SK-N-SH (cell line): ENCODE data around the gene HEMGN. TPM values are rescaled to one million over a fixed set of nuclear protein-coding genes. Genes with fewer than 3 reads are reported as not detected.

Experiments
- CTCF ChIA-PET: fragments of 300-600, 350-600 bp; formaldehyde crosslinking; extraction: SDS; loops from one replicate; lab custom pipeline; 2021; lab: Yijun Ruan, JAX
- POLR2A ChIA-PET: fragments of 350-600 bp; sonication (Branson Sonifier 250); formaldehyde crosslinking; extraction: SDS; loops from one replicate; lab custom pipeline; 2020; ENCODE audit warnings: antibody characterized with exemption, inconsistent platforms; lab: Yijun Ruan, JAX
- DNase-seq: peaks from one replicate; pipeline ENCODE4 v3.0.0; 2012
- H2AFZ ChIP-seq: fragments of 200-600 bp; sonication (generic); 2 replicates; pipeline ENCODE4 v1.8.1; 2016; ENCODE audit warnings: antibody characterized with exemption, mild to moderate bottlenecking, low read depth
- H3F3A ChIP-seq: fragments of 200-600 bp; sonication (generic); replicated peaks from 2 replicates; pipeline ENCODE3; 2016; ENCODE audit warnings: antibody characterized with exemption, mild to moderate bottlenecking; ENCODE audit not compliant: insufficient read depth
- H3K27ac ChIP-seq, 2 experiments: fragments of 200-500 bp in 1 of 2; fragments of 200-600 bp in 1 of 2; sonication (Bioruptor generic) in 1 of 2; sonication (generic), shearing (Covaris generic) in 1 of 2; 2 replicates each; pipeline versions ENCODE4 v1.5.1 to v1.6.1; 2014 to 2016; ENCODE audit warnings: low read depth in 2 of 2, inconsistent platforms in 1 of 2, low read length in 1 of 2, mild to moderate bottlenecking in 1 of 2, mixed read lengths in 1 of 2
- H3K27me3 ChIP-seq: fragments of 200-600 bp; sonication (generic), shearing (Covaris generic); 2 replicates; pipeline ENCODE4 v1.6.1; 2016; ENCODE audit warnings: mixed run types; ENCODE audit not compliant: insufficient read depth
- H3K36me3 ChIP-seq, 2 experiments: fragments of 200-500 bp in 1 of 2; fragments of 200-600 bp in 1 of 2; sonication (Bioruptor generic) in 1 of 2; sonication (generic) in 1 of 2; replicated peaks in 1 of 2; 2 replicates each; pipeline versions ENCODE3 to v1.5.1; 2014 to 2016; ENCODE audit warnings: low read length in 1 of 2, mild to moderate bottlenecking in 1 of 2; ENCODE audit not compliant: insufficient read depth in 2 of 2, control insufficient read depth in 1 of 2
- H3K4me1 ChIP-seq, 2 experiments: fragments of 200-500 bp in 1 of 2; fragments of 200-600 bp in 1 of 2; sonication (Bioruptor generic) in 1 of 2; sonication (generic), shearing (Covaris generic) in 1 of 2; 2 replicates each; pipeline versions ENCODE4 v1.5.1 to v1.6.1; 2014 to 2016; ENCODE audit warnings: low read depth in 1 of 2, low read length in 1 of 2, mixed run types in 1 of 2; ENCODE audit not compliant: insufficient read depth in 2 of 2, control insufficient read depth in 1 of 2
- H3K4me2 ChIP-seq: fragments of 200-600 bp; sonication (generic), shearing (Covaris generic); 2 replicates; pipeline ENCODE4 v1.6.1; 2017; ENCODE audit warnings: mixed run types
- H3K4me3 ChIP-seq, 2 experiments: fragments of 200-500 bp in 1 of 2; fragments of 200-600 bp in 1 of 2; sonication (Bioruptor generic) in 1 of 2; sonication (generic), shearing (Covaris generic) in 1 of 2; 2 replicates each; pipeline versions ENCODE4 v1.5.1 to v1.8.1; 2014 to 2016; ENCODE audit warnings: low read depth in 2 of 2, inconsistent platforms in 1 of 2, low read length in 1 of 2, mild to moderate bottlenecking in 1 of 2, mixed read lengths in 1 of 2, moderate library complexity in 1 of 2
- H3K79me2 ChIP-seq: fragments of 200-600 bp; sonication (generic); 2 replicates; pipeline ENCODE4 v1.8.1; 2017; ENCODE audit warnings: mild to moderate bottlenecking; ENCODE audit not compliant: insufficient read depth
- H3K9ac ChIP-seq: fragments of 200-600 bp; sonication (generic); 2 replicates; pipeline ENCODE4 v1.6.1; 2017; ENCODE audit warnings: mixed run types
- H3K9me2 ChIP-seq: fragments of 200-600 bp; sonication (generic); 2 replicates; pipeline ENCODE4 v1.6.1; 2017; ENCODE audit warnings: mixed run types
- H3K9me3 ChIP-seq: fragments of 200-600 bp; sonication (generic); 2 replicates; pipeline ENCODE4 v1.6.1; 2017; ENCODE audit warnings: mixed run types, mild to moderate bottlenecking, moderate library complexity
- H4K20me1 ChIP-seq: fragments of 200-600 bp; sonication (generic); 2 replicates; pipeline ENCODE4 v1.6.1; 2017; ENCODE audit warnings: mild to moderate bottlenecking, mixed run types; ENCODE audit not compliant: insufficient read depth
- CHD2 ChIP-seq: fragments of 150-350 bp; IDR thresholded peaks from 2 replicates; pipeline ENCODE4 v1.6.1; 2018; ENCODE audit warnings: low read length; ENCODE audit not compliant: partially characterized antibody
- EP300 ChIP-seq, 2 experiments: IDR thresholded peaks; 2 replicates each; pipeline versions ENCODE4 v1.4.0 to v1.6.1; 2012; ENCODE audit warnings: borderline replicate concordance in 1 of 2, low read depth in 1 of 2, low read length in 1 of 2
- EZH2phosphoT487 ChIP-seq: fragments of 200-600 bp; sonication (generic); IDR thresholded peaks from 2 replicates; pipeline ENCODE4 v1.6.1; 2017; ENCODE audit warnings: low read depth, mixed run types, mild to moderate bottlenecking, antibody characterized with exemption, moderate library complexity, borderline replicate concordance
- MEF2A ChIP-seq: IDR thresholded peaks from 2 replicates; pipeline ENCODE4 v1.4.0; 2012; ENCODE audit warnings: low read depth, borderline replicate concordance
- MXI1 ChIP-seq: IDR thresholded peaks from 2 replicates; pipeline ENCODE4 v1.6.1; 2012; ENCODE audit warnings: mild to moderate bottlenecking, low read depth, low read length, improper control_type of control experiment
- NRF1 ChIP-seq: IDR thresholded peaks from 2 replicates; pipeline ENCODE4 v1.6.1; 2012; ENCODE audit warnings: low read depth, mild to moderate bottlenecking, low read length
- POLR2AphosphoS5 ChIP-seq: IDR thresholded peaks from 2 replicates; pipeline ENCODE4 v1.6.1; 2012; ENCODE audit warnings: low read depth, low read length
- RFX5 ChIP-seq: IDR thresholded peaks from 2 replicates; pipeline ENCODE4 v1.6.1; 2012; ENCODE audit warnings: mild to moderate bottlenecking, improper control_type of control experiment, low read length
- SIN3A ChIP-seq: IDR thresholded peaks from 2 replicates; pipeline ENCODE4 v1.6.1; 2012; ENCODE audit warnings: low read depth, mild to moderate bottlenecking, low read length, moderate library complexity, borderline replicate concordance
- SMC3 ChIP-seq: IDR thresholded peaks from 2 replicates; pipeline ENCODE4 v1.6.1; 2012; ENCODE audit warnings: low read depth, low read length, improper control_type of control experiment
- TEAD4 ChIP-seq: IDR thresholded peaks from 2 replicates; pipeline ENCODE4 v1.4.0; 2012; ENCODE audit warnings: mild to moderate bottlenecking, borderline replicate concordance; ENCODE audit not compliant: insufficient read depth
- WGBS: methylation state at CpG from one replicate; pipeline ENCODE4 v1.1.6; 2017; ENCODE audit warnings: low lambda C conversion rate; 5-methylcytosine and 5-hydroxymethylcytosine counted together
- polyA plus RNA-seq, 3 experiments: library from polyadenylated mRNA; depleted of rRNA; stranded (reverse); fragments of >200 nt; gene quantifications; 2 replicates each; pipeline ENCODE4 v1.2.3, GENCODE V29; 2012
- TF ChIP-seq, protein P1 (sequence below): fragments of 150-350 bp; IDR thresholded peaks from 2 replicates; pipeline ENCODE4 v1.6.1; 2016; ENCODE audit warnings: mild to moderate bottlenecking, low read depth, low read length
- TF ChIP-seq, protein P2 (sequence below): IDR thresholded peaks from 2 replicates; pipeline ENCODE4 v1.4.0; 2012; ENCODE audit warnings: low read depth
- TF ChIP-seq, protein P3 (sequence below): IDR thresholded peaks from 2 replicates; pipeline ENCODE4 v1.4.0; 2012; ENCODE audit warnings: low read depth, borderline replicate concordance
- TF ChIP-seq, protein P4 (sequence below): fragments of 200-600 bp; sonication (generic); IDR thresholded peaks from 2 replicates; pipeline ENCODE4 v1.6.1; 2017; ENCODE audit warnings: antibody characterized with exemption, mild to moderate bottlenecking, moderate library complexity
- TF ChIP-seq, protein P5 (sequence below): IDR thresholded peaks from 2 replicates; pipeline ENCODE4 v1.4.0; 2012; ENCODE audit warnings: low read depth, borderline replicate concordance

Gene HEMGN
- polyA plus RNA-seq, 1 of the 3 experiments (the other 2 are of a cell fraction): not detected

DNA sequence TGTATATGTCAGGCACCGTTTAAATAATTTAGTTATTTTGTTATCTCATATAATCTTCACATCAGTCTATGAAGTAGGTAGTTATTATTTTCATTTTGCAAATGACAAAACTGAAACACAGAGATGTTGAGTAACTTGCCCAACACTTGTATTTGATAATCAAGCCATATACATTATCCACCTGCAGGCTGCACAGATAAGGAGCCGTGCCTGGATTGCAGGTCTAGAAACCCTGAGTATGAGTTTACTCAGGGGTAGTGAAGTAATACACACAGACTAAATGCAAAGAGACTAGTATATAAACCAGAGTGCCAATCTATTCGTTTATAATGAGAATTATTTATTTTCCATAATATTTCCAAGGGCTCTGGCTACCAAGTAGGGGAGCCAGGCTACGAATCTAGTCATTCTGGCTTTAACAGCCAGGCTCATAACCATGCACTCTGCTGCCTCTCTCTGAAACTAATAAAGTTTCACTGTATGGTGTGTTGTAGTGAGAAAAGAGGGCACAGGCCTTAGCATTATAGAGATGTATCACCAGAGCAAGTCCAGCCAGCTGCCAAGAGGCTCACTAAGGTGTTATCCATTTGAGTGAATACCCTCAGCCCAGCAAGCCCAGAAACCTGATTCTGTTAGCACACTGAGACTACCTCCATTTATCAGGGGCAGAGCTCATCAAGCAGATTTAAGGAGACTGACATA, 4.5 kb downstream of the HEMGN start:
- CTCF ChIA-PET: interaction anchor here (1.1 to 1.9 kb wide), 2 partner anchors 10 to 11 kb away, joined by 3 to 10 read pairs; partner anchors contain the start of gene TRMO

More for the DNA sequence above, 4.5 kb downstream of the HEMGN start:
- Histone ChIP-seq H3K36me3 (no peaks in the 10 kb centered on the region), H3K27ac (no peak overlapping the region), H3K9me3 (no peaks in the 10 kb centered on the region), H4K20me1 (no peaks in the 10 kb centered on the region), H3K4me2 (no peak overlapping the region), H3K9me2 (no peaks in the 10 kb centered on the region), H3K27me3 (peaks cover 33% of the 10 kb centered on the region; the same call in 1 of the 2 replicates), H3K4me1 (no peaks in the 10 kb centered on the region), H3F3A (no peaks in the 10 kb centered on the region), H3K79me2 (no peaks in the 10 kb centered on the region), H3K4me3 (no peak overlapping the region), H3K9ac (no peak overlapping the region), H2AFZ (no peak overlapping the region)
- 31% methylated on average over 4 of the region's 4 CpGs for WGBS
- no peak for DNase-seq
- TF ChIP-seq POLR2AphosphoS5 (no peak), TEAD4 (no peak), SMC3 (no peak), SIN3A (no peak), EZH2phosphoT487 (no peak), MEF2A (no peak), NRF1 (no peak), EP300 (IDR thresholded peaks at IDR 0.05; ENCODE audit: borderline replicate concordance in 1 of 2, low read depth in 1 of 2, low read length in 1 of 2) (no peak), MXI1 (no peak), RFX5 (no peak), CHD2 (no peak)
- TF ChIP-seq, protein P1, sequence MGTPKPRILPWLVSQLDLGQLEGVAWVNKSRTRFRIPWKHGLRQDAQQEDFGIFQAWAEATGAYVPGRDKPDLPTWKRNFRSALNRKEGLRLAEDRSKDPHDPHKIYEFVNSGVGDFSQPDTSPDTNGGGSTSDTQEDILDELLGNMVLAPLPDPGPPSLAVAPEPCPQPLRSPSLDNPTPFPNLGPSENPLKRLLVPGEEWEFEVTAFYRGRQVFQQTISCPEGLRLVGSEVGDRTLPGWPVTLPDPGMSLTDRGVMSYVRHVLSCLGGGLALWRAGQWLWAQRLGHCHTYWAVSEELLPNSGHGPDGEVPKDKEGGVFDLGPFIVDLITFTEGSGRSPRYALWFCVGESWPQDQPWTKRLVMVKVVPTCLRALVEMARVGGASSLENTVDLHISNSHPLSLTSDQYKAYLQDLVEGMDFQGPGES: no peak
- TF ChIP-seq, protein P2, sequence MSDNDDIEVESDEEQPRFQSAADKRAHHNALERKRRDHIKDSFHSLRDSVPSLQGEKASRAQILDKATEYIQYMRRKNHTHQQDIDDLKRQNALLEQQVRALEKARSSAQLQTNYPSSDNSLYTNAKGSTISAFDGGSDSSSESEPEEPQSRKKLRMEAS: no peak
- TF ChIP-seq, protein P3, sequence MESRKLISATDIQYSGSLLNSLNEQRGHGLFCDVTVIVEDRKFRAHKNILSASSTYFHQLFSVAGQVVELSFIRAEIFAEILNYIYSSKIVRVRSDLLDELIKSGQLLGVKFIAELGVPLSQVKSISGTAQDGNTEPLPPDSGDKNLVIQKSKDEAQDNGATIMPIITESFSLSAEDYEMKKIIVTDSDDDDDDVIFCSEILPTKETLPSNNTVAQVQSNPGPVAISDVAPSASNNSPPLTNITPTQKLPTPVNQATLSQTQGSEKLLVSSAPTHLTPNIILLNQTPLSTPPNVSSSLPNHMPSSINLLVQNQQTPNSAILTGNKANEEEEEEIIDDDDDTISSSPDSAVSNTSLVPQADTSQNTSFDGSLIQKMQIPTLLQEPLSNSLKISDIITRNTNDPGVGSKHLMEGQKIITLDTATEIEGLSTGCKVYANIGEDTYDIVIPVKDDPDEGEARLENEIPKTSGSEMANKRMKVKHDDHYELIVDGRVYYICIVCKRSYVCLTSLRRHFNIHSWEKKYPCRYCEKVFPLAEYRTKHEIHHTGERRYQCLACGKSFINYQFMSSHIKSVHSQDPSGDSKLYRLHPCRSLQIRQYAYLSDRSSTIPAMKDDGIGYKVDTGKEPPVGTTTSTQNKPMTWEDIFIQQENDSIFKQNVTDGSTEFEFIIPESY: no peak
- TF ChIP-seq, protein P4, sequence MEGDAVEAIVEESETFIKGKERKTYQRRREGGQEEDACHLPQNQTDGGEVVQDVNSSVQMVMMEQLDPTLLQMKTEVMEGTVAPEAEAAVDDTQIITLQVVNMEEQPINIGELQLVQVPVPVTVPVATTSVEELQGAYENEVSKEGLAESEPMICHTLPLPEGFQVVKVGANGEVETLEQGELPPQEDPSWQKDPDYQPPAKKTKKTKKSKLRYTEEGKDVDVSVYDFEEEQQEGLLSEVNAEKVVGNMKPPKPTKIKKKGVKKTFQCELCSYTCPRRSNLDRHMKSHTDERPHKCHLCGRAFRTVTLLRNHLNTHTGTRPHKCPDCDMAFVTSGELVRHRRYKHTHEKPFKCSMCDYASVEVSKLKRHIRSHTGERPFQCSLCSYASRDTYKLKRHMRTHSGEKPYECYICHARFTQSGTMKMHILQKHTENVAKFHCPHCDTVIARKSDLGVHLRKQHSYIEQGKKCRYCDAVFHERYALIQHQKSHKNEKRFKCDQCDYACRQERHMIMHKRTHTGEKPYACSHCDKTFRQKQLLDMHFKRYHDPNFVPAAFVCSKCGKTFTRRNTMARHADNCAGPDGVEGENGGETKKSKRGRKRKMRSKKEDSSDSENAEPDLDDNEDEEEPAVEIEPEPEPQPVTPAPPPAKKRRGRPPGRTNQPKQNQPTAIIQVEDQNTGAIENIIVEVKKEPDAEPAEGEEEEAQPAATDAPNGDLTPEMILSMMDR: no peak
- TF ChIP-seq, protein P5, sequence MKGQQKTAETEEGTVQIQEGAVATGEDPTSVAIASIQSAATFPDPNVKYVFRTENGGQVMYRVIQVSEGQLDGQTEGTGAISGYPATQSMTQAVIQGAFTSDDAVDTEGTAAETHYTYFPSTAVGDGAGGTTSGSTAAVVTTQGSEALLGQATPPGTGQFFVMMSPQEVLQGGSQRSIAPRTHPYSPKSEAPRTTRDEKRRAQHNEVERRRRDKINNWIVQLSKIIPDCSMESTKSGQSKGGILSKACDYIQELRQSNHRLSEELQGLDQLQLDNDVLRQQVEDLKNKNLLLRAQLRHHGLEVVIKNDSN: no peak
- POLR2A ChIA-PET: no interaction called here
